HFFc6 (cell line): Measurements from ENCODE around the gene KLHL30. TPM values are rescaled to one million over a fixed set of nuclear protein-coding genes. Genes with fewer than 3 reads are reported as not detected.

ENCODE experiments used
- DNase-seq: peaks from one replicate; pipeline ENCODE4 v3.0.0-alpha.2; 2018
- H3K27ac Mint-ChIP-seq: 2 replicates; pipeline ENCODE4 v1.8.0; 2020; ENCODE audit warnings: mild to moderate bottlenecking, mixed read lengths
- H3K27me3 Mint-ChIP-seq: 2 replicates; pipeline ENCODE4 v1.8.0; 2021; ENCODE audit warnings: mild to moderate bottlenecking, moderate library complexity, mixed read lengths; ENCODE audit not compliant: insufficient read depth
- H3K36me3 Mint-ChIP-seq: 2 replicates; pipeline ENCODE4 v1.8.0; 2021; ENCODE audit warnings: low read depth, mixed read lengths
- H3K4me1 Mint-ChIP-seq: 2 replicates; pipeline ENCODE4 v1.8.0; 2020; ENCODE audit warnings: low read depth, mixed read lengths
- H3K4me3 Mint-ChIP-seq: 2 replicates; pipeline ENCODE4 v1.8.0; 2020; ENCODE audit warnings: mild to moderate bottlenecking, moderate library complexity, mixed read lengths
- H3K9me3 Mint-ChIP-seq: 2 replicates; pipeline ENCODE4 v1.8.0; 2020; ENCODE audit warnings: mild to moderate bottlenecking, mixed read lengths
- total RNA-seq, 6 experiments: library from RNA; stranded (reverse); fragmentation: NEBNext Ultra II Directional; extraction: Animal tissue kit (Norgen Biotek cat#: 25700); gene quantifications; 2 replicates in 1 of 6; 3 replicates in 5 of 6; pipeline ENCODE4 v1.2.3, GENCODE V29; 2021
- TF ChIP-seq, protein P1 (sequence below): fragments of 200-600 bp; sonication (generic); IDR thresholded peaks from 2 replicates; pipeline ENCODE4 v1.5.0; 2021; ENCODE audit warnings: antibody characterized with exemption, mild to moderate bottlenecking

KLHL30 gene
- total RNA-seq, 6 experiments from 2014 or later, result 0.05 to 0.14 (median 0.12) TPM; not detected in 2

GRCh38 chr2:238176613-238177012, 38.1 kb downstream of the KLHL30 start:
- DNase-seq, result no peak
- H3K9me3 Mint-ChIP-seq, result no peaks in the 10 kb centered on the region
- peaks cover 17% of the 10 kb centered on the region for H3K4me1 Mint-ChIP-seq
- H3K36me3 Mint-ChIP-seq, result peaks cover 32% of the 10 kb centered on the region
- peaks cover 6% of the 10 kb centered on the region; the same call in 1 of the 2 replicates for H3K27me3 Mint-ChIP-seq
- peak overlapping the region; percentile 15; the same call in 1 of the 2 replicates for H3K27ac Mint-ChIP-seq
- TF ChIP-seq, protein P1, sequence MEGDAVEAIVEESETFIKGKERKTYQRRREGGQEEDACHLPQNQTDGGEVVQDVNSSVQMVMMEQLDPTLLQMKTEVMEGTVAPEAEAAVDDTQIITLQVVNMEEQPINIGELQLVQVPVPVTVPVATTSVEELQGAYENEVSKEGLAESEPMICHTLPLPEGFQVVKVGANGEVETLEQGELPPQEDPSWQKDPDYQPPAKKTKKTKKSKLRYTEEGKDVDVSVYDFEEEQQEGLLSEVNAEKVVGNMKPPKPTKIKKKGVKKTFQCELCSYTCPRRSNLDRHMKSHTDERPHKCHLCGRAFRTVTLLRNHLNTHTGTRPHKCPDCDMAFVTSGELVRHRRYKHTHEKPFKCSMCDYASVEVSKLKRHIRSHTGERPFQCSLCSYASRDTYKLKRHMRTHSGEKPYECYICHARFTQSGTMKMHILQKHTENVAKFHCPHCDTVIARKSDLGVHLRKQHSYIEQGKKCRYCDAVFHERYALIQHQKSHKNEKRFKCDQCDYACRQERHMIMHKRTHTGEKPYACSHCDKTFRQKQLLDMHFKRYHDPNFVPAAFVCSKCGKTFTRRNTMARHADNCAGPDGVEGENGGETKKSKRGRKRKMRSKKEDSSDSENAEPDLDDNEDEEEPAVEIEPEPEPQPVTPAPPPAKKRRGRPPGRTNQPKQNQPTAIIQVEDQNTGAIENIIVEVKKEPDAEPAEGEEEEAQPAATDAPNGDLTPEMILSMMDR, result no peak
- H3K4me3 Mint-ChIP-seq, result no peak overlapping the region

DNA sequence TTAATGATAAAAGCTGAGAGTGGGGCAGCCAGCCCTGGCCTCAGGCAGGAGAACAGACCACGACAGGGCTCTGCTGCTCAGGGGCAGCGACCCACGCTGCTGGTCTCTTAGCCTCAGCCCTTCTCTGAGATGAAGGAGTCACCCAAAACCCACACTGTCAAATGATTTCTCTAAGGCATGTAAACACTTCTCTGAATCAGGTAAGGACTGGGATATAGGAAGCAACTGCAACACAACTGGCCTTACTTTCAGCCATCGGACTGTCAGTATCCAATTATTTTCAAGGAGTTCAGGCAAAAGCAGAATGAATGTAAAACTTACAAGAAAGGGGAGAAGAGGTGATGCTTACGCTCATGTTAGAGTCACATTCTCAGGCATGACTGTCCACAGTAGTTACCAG, 42.1 kb downstream of the KLHL30 start:
- Mint-ChIP-seq H3K36me3 (peaks cover 36% of the 10 kb centered on the region), H3K27ac (no peak overlapping the region), H3K4me3 (no peak overlapping the region), H3K4me1 (no peaks in the 10 kb centered on the region), H3K9me3 (no peaks in the 10 kb centered on the region), H3K27me3 (no peaks in the 10 kb centered on the region)
- TF ChIP-seq, protein P1, result no peak
- no peak for DNase-seq

- Mint-ChIP-seq H3K4me3 (no peak overlapping the region), H3K27ac (no peak overlapping the region), H3K4me1 (no peaks in the 10 kb centered on the region), H3K9me3 (no peaks in the 10 kb centered on the region), H3K36me3 (peaks cover 35% of the 10 kb centered on the region), H3K27me3 (no peaks in the 10 kb centered on the region)
- TF ChIP-seq, protein P1, result no peak
- DNase-seq, result no peak
Observed at GRCh38 chr2:238182362-238182761, 43.9 kb downstream of the KLHL30 start.

GRCh38 chr2:238183821-238184220, 45.4 kb downstream of the KLHL30 start:
- Mint-ChIP-seq H3K9me3 (no peaks in the 10 kb centered on the region), H3K27ac (no peak overlapping the region), H3K27me3 (no peaks in the 10 kb centered on the region), H3K4me1 (no peaks in the 10 kb centered on the region), H3K36me3 (peaks cover 47% of the 10 kb centered on the region), H3K4me3 (no peak overlapping the region)
- DNase-seq, result no peak
- TF ChIP-seq, protein P1, result no peak

DNA sequence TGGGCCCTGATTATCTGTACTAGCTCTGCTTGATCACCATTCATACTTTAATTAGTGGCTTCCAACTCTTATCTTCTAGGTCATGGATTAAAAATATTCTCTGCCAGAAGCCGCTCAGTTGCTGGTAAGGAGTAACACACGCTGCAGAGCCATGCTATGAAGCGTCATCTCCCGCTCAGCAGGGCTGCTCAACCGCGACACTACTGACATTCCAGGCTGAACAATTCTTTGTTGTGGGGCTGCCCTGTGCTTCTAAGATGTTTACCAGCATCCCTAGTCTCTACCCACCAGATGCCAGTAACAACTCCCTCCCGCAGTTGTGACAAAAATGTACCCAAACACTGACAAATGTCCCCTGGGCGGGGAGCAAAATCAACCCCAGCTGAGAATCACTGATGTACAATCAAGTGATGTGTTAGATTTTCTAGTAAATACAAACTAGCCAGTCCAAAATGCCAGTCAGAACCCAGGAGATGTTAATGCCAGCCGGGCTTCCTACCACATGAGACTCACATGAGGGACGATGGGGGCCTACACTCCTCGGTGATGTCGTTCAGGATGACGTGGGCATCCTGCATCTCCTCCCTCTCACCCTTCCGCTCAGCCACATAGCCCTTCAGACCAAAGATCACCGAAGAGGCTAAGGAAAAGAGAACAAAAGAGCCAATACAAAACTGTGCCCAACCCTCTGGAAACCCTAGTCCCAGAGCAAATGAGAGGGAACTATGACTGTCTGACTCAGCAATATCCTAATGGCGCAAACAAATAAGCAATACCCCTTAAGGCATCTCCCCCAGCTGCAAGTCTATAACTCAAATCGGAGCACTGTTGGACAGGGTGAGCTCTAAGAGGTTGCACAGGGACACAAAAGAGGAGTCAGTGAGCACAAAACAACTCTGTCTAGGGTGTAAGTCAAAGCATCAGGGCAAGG, 49.4 kb downstream of the KLHL30 start:
- Mint-ChIP-seq H3K4me3 (no peak overlapping the region), H3K4me1 (no peaks in the 10 kb centered on the region), H3K36me3 (peaks cover 48% of the 10 kb centered on the region), H3K9me3 (no peaks in the 10 kb centered on the region), H3K27me3 (no peaks in the 10 kb centered on the region), H3K27ac (peak overlapping the region; percentile 29; the same call in 1 of the 2 replicates)
- DNase-seq, result no peak
- TF ChIP-seq, protein P1, result no peak
